IPS-11a (cell line): ENCODE data around the gene TRERF1.
"Not testable (repeated sequence)": the region's sequence is repeated elsewhere in the genome, so short reads cannot be mapped to it uniquely, and the experiment has no call there.

ENCODE experiments used
- H3K4me3 ChIP-seq: one replicate; pipeline ENCODE4 v1.5.1; 2013; ENCODE audit warnings: low read depth, low read length, control low read depth

TRERF1 gene

DNA sequence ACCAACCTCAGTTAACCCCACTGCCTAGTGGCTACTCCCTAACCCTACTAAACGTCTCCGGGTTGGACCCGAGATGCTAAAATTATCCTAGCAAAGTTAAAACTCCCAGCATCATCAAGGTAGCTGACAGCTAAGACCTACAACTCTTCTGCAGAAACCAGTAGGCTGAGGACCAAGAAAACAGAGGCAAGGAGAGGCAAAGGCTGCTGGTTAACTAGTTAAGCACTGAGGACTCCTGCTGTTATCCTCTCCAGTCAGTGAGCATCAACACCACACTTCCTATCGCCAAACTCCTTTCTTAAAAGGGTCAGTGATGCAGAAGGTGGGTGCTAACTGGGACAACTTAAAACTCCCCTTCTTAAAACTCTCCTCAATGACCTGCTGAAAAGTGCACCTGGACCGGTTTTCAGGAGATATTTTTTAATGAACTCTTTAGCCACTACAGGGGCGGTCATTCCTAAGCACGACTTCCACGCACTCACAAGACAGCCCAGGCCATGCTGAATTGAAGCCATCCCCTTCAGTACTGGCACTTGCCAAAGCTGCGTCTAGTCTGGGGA lies 1.7 kb downstream of the TRERF1 start:
- H3K4me3 ChIP-seq: peak overlapping the region; percentile 71

DNA sequence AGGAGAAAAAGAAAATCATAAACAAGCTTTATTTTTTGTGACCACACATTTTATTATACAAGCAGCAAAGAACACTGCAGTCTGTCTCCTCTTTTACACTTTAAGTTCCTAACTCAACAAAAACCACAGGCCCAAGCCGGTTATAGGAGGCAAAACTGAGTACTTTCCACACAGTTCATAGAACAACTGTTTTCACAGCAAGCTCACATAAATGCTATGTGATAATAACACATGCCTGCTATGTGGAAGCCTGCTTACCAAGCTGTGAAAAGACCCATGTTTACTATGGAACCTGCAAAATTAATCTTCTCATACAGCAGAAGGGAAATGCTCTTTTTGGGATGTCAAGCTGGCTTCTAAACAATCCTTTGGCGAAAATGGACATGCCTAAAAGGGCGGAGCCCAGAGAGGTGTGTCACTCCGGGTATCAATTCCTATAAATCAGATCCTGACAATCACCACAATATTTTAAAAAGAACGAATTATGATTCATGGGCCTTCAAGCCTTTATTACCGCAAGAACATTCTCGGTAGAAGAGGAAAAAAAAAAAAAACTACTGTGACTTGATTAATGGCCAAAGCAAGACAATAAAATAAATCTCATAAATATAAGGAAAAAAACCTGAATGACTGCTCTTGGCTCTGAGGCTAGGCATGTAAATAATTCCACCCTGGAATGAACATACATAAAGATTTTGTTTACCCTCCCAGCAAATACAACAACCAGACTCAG lies 2.6 kb downstream of the TRERF1 start:
- H3K4me3 ChIP-seq: peak overlapping the region; percentile 71

DNA sequence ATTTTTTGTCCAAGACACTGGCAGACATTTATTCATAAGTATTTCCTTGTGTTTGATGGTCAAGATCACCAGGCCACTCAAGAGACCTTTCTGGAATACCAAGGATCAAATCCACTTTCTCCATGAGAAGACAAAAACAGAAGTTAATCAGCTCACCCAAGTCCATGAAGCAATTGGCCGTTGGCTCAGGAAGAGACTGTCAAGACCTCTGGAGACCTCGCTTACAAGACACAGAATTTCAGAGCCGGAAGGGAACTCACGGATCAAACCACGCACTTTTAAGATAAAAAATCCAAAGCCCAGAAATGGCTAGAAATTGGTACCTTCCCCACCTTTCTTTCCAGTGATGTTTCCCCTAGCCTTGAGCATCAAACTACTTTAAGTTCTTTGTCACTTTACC lies 3.3 kb downstream of the TRERF1 start:
- no peak overlapping the region for H3K4me3 ChIP-seq

DNA sequence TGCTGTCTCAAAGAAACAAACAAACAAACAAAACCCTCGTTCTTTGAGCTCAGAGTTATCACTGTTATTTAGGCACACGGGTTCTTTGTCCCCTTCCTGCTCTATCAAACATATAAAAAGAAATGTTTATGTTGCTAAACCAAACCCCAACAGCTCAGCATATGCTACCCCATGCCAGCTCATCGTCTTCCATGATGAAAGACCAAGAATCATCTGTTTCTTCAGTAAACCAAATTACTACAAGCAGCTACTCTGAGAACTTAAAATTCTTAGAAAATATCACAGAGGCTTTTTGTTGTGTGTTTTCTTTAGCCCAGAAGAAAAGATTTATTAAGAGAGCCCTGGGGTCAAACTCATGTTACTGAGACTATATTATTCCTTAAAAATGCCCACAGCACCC lies 4.7 kb downstream of the TRERF1 start:
- H3K4me3 ChIP-seq: no peak overlapping the region

DNA sequence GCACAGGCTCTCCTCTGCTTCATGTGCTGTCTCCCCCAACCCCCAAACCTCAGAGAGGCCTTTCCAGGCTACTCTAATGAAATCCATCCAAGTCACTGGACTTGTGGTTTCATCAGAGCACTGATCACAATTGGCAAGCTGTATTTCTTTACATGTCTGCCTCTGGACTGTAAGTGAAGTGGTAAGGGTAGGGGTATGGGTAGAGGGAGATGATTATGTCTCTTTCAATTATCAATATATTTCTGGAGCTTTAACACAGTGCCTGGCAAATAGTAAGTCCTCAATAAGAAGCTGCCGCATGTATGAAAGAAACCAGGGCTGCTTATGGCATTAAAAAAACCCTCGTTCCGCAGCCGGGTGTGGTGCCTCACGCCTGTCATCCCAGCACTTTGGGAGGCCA lies 5.4 kb downstream of the TRERF1 start:
- H3K4me3 ChIP-seq: no peak overlapping the region

DNA sequence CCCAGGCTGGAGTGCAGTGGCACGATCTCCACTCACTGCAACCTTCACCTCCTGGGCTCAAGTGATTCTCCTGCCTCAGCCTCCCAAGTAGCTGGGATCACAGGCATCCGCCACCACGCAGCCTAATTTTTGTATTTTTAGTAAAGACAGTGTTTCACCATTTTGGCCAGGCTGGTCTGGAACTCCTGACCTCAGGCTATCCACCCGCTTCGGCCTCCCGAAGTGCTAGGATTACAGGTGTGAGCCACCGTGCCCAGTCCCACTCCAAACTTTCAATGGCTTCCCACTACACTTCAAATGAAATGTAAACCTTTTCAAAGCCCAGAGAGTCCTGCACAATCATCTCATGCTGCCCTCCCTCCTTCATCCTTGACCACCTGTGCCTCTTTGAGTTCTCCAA lies 5.8 kb downstream of the TRERF1 start:
- not testable (repeated sequence) for H3K4me3 ChIP-seq

DNA sequence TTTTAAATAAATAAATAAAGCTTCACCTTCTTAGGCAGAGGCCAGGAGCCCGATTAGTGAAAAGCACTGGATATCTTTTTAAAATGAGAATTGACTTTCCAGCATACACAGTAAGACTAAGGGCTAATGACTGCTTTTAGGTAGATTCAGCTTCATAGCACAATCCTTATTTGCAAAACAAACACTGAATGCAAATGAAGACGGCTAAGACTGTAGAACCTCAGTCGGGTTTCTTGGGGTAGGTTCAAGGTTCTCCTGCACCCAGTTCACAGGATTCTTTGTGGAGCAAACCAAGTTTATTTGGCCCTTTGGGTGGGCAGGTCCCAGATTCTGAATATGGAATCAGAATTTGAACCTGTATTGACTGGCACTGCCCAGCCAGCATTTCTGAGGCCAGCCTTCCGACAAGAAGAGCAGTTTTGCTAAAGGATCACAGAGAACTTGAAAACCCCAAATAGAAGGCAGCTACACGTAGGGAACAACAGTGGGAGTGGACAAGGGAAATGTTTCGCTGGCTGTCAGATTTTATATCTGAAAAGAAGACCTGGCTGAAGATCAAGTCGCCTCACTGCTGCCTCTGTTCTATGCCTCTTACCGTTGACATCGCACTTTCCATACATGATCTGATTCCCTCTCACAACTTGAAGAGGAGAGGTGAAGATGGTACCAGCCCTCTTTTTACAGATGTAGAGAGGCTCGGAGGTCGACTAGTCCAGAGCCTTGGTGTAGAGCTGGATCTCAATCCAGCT lies 8.2 kb downstream of the TRERF1 start:
- no peak overlapping the region for H3K4me3 ChIP-seq

DNA sequence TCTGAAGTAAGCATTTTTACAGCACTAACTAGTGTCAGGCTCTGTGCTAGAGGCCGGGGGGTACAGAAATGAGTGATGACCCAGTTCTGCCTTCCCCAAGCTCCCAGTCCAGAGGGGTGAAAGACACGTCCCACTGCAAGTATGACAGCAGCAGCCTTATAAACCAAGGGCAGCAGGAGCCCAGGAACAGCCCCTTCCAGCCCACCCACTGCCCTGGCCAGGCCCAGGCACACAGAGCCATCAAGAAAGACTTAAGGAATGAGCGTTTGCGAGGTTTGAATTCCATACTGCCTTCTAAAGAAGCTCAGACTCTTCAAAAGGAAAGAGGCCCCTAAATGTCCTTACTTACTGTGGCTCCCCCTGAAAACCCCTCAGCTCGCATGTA lies 10.0 kb downstream of the TRERF1 start:
- H3K4me3 ChIP-seq: no peak overlapping the region

DNA sequence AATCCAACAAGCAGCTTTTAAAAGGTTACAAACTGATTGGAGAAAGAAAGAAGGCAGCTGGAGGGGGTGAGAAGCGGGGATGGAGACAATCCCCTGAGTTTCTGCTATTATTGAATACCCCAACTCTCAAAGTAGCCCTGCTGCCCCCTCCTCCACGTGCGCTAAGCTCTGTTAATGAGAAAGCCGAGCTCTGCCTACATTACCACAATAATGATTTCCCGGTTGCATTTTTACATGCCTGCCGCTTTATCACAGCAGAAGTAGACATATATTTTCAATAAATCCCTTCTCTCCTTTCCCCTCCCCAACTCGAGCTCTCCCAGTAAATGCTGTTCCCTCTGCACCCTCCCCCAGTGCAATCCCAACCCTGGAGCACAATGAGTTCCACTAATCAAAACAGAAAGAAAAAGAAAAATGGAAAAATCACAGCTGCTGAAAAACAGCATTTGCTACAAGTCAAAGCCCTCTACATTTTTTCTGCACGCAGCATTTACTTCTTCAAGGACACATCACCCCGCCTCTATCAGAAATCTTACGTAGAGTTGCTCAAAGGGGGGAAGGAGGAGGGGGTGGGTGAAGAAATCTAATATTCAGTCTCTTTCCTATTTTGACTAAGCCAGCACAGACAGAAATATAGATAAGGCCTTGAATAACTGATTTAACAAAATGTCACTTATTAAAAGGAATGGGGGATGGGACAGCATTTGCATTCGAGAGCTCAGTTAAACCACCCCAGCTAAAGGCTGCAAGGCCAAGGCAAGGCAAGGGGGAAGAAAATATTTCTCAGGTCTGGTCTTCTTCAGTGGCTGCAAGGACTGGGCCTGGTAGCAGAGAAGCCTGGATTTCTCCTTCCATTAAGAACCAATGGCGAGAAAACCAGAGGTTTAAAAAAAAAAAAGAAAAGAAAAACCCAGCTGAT lies 10.7 kb downstream of the TRERF1 start:
- no peak overlapping the region for H3K4me3 ChIP-seq

DNA sequence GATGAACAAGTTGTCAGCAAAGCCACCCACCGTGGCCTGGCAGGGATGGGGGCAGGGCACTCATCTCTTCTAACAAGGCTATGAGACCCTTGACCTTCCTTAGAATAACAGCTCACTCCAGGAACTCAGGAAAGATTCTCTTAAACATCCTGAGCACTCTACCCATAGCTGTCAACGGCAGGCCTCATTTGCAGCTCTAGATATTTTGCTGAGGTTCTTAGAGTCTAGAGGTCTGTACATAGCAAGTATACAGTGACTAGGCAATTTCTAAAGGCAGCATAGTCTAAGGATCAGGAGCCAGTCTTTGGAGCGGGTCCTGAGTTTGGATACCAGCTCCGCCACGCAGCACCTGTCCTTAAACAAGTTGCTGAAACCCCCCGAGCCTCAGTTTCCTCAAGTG lies 11.7 kb downstream of the TRERF1 start:
- H3K4me3 ChIP-seq: no peak overlapping the region

DNA sequence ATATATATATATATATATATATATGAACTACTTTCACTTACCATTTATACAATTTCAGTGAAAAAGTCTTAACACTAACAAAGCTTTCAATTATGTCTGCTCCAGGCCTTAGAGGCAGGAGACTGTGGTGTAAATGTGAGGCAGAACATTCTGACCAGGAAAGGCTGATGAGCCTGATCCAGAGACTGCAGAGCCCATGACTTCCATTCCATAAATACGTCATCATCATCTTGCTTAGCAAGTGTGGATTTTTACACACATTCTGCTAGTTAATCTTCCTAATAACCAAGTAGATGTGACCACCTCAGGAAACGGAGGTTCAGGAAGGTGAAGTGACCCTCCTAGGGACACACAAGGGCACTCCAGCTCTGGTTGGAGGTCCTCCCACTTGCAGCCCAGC lies 14.9 kb downstream of the TRERF1 start:
- H3K4me3 ChIP-seq: no peak overlapping the region

DNA sequence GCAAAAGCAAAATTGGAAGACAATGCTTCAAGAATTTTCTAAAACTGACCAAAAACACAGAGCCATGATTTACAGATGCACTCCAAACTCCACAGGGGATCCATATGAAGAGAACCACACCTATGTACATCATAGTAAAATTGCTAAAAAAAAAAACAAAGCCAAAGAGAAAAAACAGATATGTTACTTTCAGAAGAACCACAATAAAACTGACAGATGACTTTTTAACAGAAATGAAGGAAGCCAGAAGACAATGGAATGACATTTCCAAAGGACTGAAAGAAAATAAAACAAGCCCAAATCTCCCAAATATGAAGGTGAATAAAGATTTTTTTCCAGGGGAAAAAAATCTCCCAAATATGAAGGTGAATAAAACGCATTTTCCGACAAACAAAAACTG lies 17.5 kb downstream of the TRERF1 start:
- H3K4me3 ChIP-seq: no peak overlapping the region

DNA sequence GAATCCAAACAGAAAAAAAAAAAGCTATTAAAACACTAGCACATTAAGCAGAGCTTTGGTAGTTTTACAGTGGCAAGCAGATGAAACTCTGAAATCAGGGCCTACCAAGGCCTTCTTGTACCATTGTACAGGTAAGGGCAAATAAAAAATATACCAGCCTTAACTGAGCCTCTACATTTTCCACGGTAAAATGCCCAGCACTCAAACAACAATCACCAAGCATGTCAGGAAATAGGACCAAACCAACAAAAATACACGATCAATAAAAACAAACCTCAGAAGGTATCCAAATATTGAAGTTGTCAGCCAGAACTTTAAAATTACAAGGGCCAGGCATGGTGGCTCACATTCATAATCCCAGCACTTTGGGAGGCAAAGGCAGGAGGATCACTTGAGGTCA lies 18.3 kb downstream of the TRERF1 start:
- no peak overlapping the region for H3K4me3 ChIP-seq

DNA sequence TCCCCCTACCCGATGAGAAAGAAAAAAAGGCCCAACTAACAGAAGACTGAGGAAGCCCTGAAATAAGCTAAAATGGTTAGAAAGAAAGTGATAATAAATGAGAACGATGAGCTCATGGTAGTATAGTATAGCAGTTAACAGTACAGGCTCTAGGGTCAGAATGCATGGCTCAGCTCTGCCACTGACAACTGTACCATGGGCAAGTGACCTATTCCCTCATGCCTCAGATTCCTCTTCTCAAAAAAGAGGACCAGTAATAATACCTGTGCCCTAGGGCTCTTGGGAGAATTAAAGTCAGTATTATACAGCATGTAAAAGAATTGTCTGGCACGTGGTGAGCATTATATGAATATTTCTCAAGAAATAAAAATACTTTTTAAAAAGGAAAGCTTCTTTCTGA lies 19.8 kb downstream of the TRERF1 start:
- no peak overlapping the region for H3K4me3 ChIP-seq

DNA sequence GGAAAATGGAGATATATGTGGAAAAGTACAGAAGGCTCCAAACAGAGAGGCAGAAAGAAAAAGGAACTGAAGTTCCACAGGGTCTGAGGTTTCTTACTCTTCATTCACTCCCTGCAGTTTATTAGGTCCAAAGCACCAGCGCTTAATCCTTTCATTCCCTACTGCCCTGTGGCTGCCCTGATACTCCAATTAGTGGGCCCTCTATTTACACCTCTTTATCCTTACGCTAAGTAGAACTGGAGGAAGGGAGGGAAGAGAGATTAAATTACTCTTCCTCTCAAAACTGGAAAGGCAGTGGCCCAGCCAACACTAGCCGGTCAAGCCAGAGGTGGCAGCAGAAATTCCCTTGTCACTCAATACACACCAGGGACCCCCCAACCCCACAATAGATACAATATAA lies 20.4 kb downstream of the TRERF1 start:
- no peak overlapping the region for H3K4me3 ChIP-seq

DNA sequence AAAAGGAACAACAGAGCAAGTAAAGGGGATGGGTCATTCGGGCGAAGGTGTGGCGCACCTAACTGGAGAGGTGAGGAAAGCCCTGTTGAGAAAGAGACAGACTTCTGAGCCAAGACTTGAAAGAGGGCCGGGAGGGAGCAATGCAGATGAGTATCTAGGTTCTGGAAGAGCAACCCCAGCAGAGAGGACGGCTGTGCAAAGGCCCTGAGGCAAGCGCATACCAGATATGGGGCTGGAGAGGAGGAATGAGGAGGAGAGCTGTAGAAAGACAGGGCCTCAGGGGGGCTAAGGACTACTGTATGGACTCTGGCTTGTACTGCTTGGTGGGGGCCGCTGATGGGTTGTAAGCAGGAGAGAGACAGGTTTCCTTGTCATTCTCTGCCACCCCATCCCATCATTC lies 21.9 kb downstream of the TRERF1 start:
- no peak overlapping the region for H3K4me3 ChIP-seq

DNA sequence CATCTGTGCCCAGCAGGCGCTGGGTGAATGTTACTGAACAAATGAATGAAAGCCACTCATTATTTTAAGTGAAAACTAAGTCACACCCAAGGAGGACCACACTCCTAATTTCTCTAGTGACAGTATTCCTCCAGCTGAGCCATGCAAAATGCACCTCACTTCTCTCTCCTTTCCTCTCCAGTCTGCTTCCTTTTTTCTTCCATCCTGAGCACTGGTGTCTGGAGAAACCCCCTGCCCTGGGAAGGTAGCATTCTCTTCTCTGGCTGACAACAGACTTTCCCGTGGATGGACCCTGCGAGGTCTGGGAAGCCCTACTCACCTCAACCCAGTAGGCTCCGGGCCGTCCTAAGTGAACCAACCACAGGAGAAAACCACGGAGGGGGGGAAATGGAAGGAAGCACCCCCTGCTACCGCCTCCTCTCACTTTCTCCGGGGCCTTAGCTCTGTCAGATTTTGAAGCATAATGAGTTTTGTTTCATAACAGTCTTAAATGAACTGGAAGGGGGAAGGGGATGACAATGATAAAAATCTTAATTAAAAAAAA lies 22.6 kb downstream of the TRERF1 start:
- H3K4me3 ChIP-seq: no peak overlapping the region

DNA sequence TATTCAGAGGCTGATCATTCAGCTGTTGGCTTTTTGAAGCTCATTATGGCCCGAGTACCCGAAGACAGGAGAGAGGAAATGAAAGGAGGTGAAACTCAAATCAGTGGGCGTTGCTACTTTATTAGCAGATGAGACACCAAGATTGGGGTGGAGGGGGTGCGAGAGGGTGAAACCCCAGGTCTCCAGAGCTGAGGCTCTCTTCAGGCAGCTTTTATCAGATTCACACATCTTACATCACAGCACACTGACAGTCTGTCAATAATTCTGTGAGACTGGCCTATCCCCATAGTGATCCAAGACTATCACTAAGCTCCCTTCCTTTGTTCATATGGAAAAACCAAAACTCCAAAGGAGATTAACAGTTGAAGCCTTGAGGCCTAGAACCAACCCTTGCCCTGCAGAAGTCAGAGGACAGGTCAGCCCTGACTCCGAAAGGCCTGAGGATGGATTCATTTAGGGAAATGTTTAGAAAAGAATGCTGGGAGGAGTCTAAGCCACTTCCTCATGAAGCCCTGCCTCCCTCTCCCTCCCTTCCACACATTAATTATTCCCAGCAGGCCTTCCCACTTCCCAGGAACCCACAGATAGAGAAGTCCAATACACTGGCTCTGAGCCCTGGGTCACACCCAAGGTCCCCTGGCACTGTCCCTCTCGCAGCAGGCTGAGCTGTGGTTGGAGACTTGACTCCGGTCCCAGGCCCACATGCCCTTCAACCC lies 23.2 kb downstream of the TRERF1 start:
- H3K4me3 ChIP-seq: no peak overlapping the region

DNA sequence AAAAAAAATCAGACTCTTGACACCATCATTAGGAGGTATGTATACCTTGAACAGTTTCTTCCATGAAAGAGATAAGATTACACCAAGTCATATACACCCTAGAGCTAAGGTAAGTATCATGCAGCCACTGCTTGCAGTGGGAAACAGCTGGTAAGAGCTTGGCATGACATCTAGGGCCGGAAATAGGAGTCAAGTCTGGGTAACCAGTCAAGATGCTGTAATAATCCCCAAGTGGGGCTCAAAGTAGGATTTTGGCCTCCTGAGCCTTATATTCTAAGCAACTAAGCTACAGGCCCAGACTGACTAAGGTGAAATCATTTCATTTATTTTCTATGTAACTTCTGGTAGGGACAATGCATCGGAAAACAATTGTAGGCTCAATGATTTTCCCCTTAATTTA lies 23.9 kb downstream of the TRERF1 start:
- no peak overlapping the region for H3K4me3 ChIP-seq

DNA sequence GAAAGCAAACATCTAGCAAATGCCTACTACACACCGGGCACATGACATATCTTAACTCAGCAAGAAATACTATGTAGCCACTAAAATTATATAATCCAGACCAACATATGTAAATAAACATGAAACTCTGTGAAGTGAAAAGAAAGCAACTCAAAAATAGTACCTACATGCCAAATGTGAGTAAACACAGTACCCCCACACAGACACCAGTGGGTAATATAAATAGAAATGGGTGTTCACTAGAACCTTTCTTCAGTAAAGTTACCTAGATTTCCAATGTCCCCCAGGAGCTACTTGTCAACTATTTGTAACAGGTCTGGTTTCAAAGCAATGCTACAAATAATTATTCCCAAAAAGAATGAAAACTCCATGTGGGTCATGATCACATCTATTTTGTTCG lies 25.5 kb downstream of the TRERF1 start:
- no peak overlapping the region for H3K4me3 ChIP-seq
